GM19025 (cell line): ENCODE measurements around the gene GRIK4.
"Not testable (repeated sequence)": the region's sequence is repeated elsewhere in the genome, so short reads cannot be mapped to it uniquely, and the experiment has no call there.

Experiments
- ATAC-seq: cut with Tn5 transposase; IDR thresholded peaks from one replicate; pipeline ENCODE4 v1.9.1; 2021; ENCODE audit warnings: mild to moderate bottlenecking, low read depth, moderate library complexity; ENCODE audit not compliant: unreplicated experiment

Gene GRIK4

GRCh38 chr11:120571476-120571875, 59.9 kb downstream of the GRIK4 start:
- no peak for ATAC-seq

- ATAC-seq, result no peak
Measured at GRCh38 chr11:120573756-120574354, 62.3 kb downstream of the GRIK4 start.

- ATAC-seq, result no peak
Measured at GRCh38 chr11:120574876-120575275, 63.3 kb downstream of the GRIK4 start.

- no peak for ATAC-seq
Measured at GRCh38 chr11:120575461-120575860, 63.9 kb downstream of the GRIK4 start.

- no peak for ATAC-seq
Measured at GRCh38 chr11:120576606-120577005, 65.1 kb downstream of the GRIK4 start.

GRCh38 chr11:120577041-120577440, 65.5 kb downstream of the GRIK4 start:
- no peak for ATAC-seq

- ATAC-seq, result no peak
Measured at GRCh38 chr11:120577624-120578363, 66.2 kb downstream of the GRIK4 start.

GRCh38 chr11:120578596-120579154, 67.1 kb downstream of the GRIK4 start:
- ATAC-seq, result no peak

GRCh38 chr11:120579611-120580031, 68.1 kb downstream of the GRIK4 start:
- ATAC-seq, result no peak

GRCh38 chr11:120581313-120581712, 69.8 kb downstream of the GRIK4 start:
- no peak for ATAC-seq

GRCh38 chr11:120582535-120582934, 71.0 kb downstream of the GRIK4 start:
- not testable (repeated sequence) for ATAC-seq

GRCh38 chr11:120586072-120586471, 74.5 kb downstream of the GRIK4 start:
- ATAC-seq, result no peak

- ATAC-seq, result no peak
Measured at GRCh38 chr11:120586728-120587127, 75.2 kb downstream of the GRIK4 start.

GRCh38 chr11:120587299-120587698, 75.8 kb downstream of the GRIK4 start:
- no peak for ATAC-seq

GRCh38 chr11:120589376-120589775, 77.8 kb downstream of the GRIK4 start:
- ATAC-seq, result no peak

- ATAC-seq, result no peak
Measured at GRCh38 chr11:120590472-120590871, 78.9 kb downstream of the GRIK4 start.

GRCh38 chr11:120594746-120595145, 83.2 kb downstream of the GRIK4 start:
- no peak for ATAC-seq

- ATAC-seq, result no peak
Measured at GRCh38 chr11:120595557-120595956, 84.0 kb downstream of the GRIK4 start.

- no peak for ATAC-seq
Measured at GRCh38 chr11:120597250-120598215, 86.0 kb downstream of the GRIK4 start.

- ATAC-seq, result no peak
Measured at GRCh38 chr11:120598517-120599257, 87.1 kb downstream of the GRIK4 start.
